Fibroblast of pulmonary artery (primary cell): ENCODE data around the gene TMC7.
"Not testable (repeated sequence)": the region's sequence is repeated elsewhere in the genome, so short reads cannot be mapped to it uniquely, and the experiment has no call there.

Experiments used
- DNase-seq: peaks from one replicate; pipeline ENCODE4 v3.0.0-alpha.2; 2010; ENCODE audit warnings: low read depth
- H3K4me3 ChIP-seq: replicated peaks from 2 replicates; pipeline ENCODE4 v1.5.1; 2011; ENCODE audit warnings: low read depth, mild to moderate bottlenecking, control low read depth, low read length, moderate library complexity
- TF ChIP-seq, protein P1 (sequence below): IDR thresholded peaks from 2 replicates; pipeline ENCODE4 v1.5.1; 2011; ENCODE audit warnings: mild to moderate bottlenecking, control low read depth, low read length, inconsistent platforms; ENCODE audit errors: missing control alignments

TMC7 gene

DNA sequence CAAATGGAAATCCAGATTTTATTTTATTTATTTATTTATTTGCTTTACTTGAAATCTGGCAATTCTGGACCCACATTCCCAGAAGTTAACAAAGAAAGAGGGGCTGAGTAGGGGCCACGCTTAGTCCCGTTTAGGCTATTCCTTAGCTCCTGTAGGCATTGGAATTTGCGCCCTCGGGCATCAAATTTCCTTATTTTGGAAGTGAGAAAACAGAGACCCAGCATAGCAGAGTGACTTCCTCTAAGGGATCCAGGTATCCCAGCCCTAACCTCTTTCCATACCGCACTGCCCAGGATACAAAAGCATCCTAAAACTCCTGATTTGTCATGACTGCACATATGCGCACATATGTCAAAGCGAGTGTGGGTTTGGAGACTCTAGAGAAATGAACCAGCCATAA, 38.5 kb upstream of the TMC7 start:
- no peak overlapping the region for H3K4me3 ChIP-seq
- no peak for DNase-seq
- TF ChIP-seq, protein P1, sequence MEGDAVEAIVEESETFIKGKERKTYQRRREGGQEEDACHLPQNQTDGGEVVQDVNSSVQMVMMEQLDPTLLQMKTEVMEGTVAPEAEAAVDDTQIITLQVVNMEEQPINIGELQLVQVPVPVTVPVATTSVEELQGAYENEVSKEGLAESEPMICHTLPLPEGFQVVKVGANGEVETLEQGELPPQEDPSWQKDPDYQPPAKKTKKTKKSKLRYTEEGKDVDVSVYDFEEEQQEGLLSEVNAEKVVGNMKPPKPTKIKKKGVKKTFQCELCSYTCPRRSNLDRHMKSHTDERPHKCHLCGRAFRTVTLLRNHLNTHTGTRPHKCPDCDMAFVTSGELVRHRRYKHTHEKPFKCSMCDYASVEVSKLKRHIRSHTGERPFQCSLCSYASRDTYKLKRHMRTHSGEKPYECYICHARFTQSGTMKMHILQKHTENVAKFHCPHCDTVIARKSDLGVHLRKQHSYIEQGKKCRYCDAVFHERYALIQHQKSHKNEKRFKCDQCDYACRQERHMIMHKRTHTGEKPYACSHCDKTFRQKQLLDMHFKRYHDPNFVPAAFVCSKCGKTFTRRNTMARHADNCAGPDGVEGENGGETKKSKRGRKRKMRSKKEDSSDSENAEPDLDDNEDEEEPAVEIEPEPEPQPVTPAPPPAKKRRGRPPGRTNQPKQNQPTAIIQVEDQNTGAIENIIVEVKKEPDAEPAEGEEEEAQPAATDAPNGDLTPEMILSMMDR: no peak

DNA sequence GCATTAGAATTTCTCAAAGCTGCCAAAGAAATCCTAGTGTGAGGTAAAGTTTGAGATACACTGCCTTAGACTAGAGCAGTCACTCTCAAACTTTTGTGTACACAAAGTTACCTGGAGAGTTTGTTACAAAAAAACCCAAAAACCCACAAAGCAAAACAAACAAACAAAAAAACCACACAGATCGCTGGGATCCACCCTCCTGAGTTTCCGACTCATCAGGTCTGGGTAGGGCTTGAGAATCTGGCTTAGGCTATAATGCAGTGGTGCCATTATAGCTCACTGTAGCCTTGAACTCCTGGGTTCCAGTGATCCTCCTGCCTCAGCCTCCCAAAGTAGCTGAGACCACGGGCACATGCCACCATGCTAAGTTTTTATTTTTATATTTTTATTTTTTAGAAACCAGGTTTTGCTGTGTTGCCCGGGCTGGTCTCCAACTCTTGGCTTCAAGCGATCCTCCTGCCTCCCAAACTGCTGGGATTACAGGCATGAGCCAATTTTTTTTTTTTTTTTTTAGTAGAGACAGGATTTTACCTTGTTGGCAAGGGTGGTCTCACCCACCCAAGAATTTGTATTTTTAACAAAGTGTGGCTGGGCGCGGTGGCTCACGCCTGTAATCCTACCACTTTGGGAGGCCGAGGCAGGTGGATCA, 35.2 kb upstream of the TMC7 start:
- no peak overlapping the region for H3K4me3 ChIP-seq
- TF ChIP-seq, protein P1: no peak
- no peak for DNase-seq

DNA sequence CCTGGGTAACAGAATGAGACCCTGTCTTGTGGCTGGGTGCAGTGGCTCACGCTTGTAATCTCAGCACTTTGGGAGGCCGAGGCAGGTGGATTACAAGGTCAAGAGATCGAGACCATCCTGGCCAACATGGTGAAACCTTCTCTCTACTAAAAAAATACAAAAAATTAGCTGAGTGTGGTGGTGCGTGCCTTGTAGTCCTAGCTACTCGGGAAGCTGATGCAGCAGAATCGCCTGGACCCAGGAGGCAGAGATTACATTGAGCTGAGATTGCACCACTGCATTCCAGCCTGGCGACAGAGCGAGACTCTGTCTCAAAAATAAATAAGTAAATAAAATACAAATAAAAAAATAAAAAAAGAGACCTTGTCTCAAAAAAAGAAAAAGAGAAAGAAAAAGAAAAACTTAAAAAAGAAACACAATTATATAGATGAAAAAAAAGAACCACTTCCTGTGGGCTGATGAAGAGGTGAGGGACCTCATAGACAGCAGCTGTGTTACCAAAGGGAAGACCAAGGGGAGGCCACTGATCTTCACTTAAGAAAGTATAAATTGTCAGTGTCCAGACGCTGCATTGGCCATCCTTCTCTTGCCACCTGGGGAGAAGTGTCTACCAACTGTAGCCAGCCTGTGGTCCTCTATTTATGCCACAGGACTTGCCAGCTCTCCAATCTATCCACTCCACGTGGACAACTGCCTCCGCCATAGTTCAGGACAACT, 33.1 kb upstream of the TMC7 start:
- DNase-seq: no peak
- no peak overlapping the region for H3K4me3 ChIP-seq
- TF ChIP-seq, protein P1: no peak

DNA sequence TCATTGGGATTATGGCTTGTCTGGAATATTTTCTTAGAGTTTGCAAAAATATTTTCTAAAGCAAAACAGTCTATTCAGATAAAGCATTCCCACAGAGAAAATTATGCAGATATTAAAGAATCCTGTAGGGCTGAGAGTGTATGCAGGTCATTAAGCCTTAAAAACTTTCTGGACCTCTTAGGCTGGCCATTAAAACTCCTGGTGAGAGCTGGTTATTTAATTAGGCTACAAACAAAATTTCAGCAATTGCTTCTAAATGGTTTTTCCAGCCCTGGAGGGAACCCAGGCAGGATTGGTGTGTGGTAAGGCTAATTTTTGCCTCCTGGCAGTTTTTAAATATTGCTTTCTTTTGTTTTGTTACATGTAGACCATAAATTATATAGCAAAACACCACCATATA, 30.2 kb upstream of the TMC7 start:
- H3K4me3 ChIP-seq: no peak overlapping the region
- no peak for DNase-seq
- TF ChIP-seq, protein P1: no peak

DNA sequence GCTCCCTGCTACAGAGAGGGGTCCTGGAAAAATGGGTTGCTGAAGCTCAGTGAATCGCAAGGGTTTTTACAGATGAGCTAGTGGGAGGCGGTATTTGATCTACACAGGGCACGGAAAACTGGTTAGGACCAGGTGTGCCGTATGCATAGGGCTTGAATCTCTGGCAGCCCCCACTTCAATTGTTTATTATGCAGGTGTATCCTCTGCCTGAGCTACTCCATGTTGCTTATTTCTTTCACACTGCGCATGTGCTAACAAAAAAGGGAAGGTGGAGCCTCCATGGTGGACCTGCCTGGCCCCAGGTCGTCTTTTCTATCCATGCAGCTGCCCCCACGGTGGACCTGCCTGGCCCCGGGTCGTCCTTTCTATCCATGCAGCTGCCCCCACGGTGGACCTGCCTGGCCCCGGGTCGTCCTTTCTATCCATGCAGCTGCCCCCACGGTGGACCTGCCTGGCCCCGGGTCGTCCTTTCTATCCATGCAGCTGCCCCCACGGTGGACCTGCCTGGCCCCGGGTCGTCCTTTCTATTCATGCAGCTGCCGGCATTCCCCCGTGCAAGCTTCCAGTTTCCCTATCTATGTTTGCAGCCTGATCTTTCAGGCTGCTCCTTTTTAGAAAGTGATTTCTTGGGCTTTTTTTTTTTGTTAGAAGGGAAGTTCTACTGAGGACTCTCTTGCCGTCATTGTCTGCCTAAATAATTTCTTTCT, 27.7 kb upstream of the TMC7 start:
- DNase-seq, H3K4me3 ChIP-seq: not testable (repeated sequence)

DNA sequence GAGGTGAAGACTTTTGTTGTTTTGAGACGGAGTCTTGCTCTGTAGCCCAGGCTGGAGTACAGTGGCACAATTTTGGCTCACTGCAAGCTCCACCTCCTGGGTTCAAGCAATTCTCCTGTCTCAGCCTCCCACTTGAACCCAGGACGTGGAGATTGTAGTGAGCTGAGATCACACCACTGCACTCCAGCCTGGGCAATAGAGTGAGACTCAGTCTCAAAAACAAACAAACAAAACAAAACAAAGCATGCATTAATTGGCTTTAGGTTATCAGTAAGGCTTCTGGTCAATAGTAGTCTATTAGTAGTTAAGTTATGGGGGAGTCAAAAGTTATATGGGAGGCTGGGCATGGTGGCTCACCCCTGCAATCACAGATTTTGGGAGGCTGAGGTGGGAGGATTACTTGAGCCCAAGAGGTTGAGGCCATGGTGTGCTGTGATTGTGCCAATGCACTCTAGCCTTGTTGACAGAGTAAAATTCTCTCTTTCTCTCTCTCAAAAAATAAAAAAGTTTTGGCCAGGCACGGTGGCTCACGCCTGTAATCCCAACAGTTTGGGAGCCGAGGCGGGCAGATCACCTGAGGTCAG, 27.0 kb upstream of the TMC7 start:
- H3K4me3 ChIP-seq, DNase-seq: not testable (repeated sequence)

DNA sequence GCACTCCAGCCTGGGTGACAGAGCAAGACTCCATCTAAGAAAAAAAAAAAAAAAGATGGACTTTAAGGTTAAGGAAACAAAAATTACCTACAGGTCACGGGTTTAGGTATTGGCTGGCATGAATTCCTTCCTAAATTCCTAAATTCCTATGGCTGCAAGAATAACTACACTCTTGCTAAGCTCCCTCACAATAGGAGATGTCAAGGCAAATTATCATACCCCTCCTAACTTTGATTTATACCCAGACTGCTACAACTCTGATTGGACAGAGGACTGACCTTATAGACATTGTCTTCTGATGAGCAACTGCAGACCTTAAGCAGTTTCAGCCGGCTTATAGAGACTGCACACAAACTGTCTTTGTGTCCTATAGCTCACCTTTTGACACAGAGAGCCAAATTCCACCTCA, 25.1 kb upstream of the TMC7 start:
- no peak for DNase-seq
- H3K4me3 ChIP-seq: no peak overlapping the region
- TF ChIP-seq, protein P1: no peak
